LNCAP (cell line): ENCODE data around the gene NAA15.

ENCODE experiments used
- CTCF ChIP-seq: fragments of 450-650 bp; IDR thresholded peaks from 2 replicates; pipeline ENCODE4 v1.5.1; 2017; ENCODE audit warnings: mild to moderate bottlenecking

Gene NAA15

DNA sequence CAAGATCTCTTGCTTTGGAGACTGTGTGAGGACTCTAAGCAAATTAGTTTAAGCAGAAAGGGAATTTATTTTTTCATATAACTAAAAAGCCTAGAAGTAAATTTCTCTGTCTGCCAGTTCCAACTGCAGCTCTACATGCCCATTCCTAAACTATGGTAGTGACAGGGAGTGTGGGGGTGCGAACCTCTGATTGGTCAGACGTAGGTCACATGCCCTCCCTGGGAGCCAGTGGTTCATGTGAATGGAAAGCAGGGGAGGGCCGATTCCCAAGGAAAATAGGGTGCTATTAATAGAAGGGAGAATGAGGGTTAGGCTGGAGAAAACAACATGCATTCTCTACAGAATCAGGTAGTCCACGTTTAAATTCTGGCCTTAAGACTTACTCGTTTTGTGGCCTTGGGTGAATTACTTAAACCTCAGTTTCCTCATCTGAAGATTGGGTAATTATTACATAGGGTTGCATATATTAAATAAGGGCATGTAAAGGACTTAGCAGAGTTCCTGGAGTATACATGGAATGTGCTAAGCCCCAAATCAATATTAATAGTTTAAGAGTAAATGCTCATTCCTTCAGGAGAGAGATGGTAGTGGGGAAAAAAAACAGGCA, 159.8 kb downstream of the NAA15 start:
- no peak for TF ChIP-seq CTCF

DNA sequence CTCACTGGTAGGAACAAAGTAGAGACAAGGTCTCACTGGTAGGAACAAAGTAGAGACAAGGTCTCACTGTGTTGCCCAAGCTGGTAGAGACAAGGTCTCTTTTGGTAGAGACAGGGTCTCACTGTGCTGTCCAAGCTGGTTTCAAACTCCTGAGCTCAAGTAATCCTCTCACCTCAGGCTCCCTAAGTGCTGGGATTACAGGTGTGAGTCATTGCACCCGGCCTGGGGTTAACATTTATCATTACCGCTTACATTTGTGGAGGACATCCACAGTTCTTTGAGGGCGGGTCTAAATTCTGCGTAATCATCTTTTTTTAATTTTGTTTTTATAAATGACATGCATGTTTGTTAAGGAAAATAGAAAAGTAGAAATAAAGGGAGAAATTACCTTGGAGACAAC, 164.6 kb downstream of the NAA15 start:
- no peak for TF ChIP-seq CTCF

DNA sequence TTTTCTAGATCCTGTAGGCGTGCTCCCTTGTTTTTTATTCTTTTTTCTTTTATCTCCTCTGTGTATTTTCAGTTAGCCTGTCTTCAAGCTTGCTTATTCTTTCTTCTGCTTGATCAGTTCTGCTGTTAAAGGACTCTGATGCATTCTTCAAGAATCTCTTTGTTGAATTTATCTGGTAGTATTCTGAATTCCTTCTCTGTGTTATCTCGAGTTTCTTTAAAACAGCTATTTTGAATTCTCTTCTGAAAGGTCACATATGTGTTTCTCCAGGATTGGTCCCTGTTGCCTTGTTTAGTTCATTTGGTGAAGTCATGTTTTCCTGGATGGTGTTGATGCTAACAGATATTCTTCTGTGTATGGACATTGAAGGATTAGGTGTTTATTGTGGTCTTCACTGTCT, 167.9 kb downstream of the NAA15 start:
- TF ChIP-seq CTCF = no peak
